HL-60 (cell line): ENCODE measurements around the gene FGF3.

ENCODE experiments used
- DNase-seq, 2 experiments: peaks; one replicate each; pipeline ENCODE4 v3.0.0-alpha.2; 2010 to 2020; ENCODE audit warnings: low read depth in 1 of 2, low spot score in 1 of 2
- H3K27ac ChIP-seq: fragments of 250-450 bp; sonication (Bioruptor Pico); replicated peaks from 2 replicates; pipeline ENCODE4 v1.5.1; 2020; ENCODE audit warnings: mild to moderate bottlenecking, moderate library complexity
- H3K27me3 ChIP-seq: fragments of 250-450 bp; sonication (Bioruptor Pico); 2 replicates; pipeline ENCODE4 v1.5.1; 2021; ENCODE audit warnings: mild to moderate bottlenecking, moderate library complexity; ENCODE audit not compliant: insufficient read depth, poor library complexity, severe bottlenecking
- H3K4me3 ChIP-seq: replicated peaks from 2 replicates; pipeline ENCODE4 v1.5.1; 2011; ENCODE audit warnings: mild to moderate bottlenecking, control low read depth, low read length; ENCODE audit not compliant: insufficient read depth
- GABPA ChIP-seq: IDR thresholded peaks from 2 replicates; pipeline ENCODE4 v1.6.1; 2012; ENCODE audit warnings: low read depth
- POLR2AphosphoS5 ChIP-seq: IDR thresholded peaks from 2 replicates; pipeline ENCODE4 v1.6.1; 2012; ENCODE audit warnings: low read depth
- SPI1 ChIP-seq: IDR thresholded peaks from 2 replicates; pipeline ENCODE4 v1.6.1; 2012; ENCODE audit warnings: low read depth, mild to moderate bottlenecking, borderline replicate concordance
- TF ChIP-seq, protein P1 (sequence below): IDR thresholded peaks from one replicate; pipeline ENCODE4 v1.5.1; 2011; ENCODE audit warnings: low read length, control low read depth, inconsistent platforms; ENCODE audit not compliant: insufficient read depth
- TF ChIP-seq, protein P2 (sequence below): IDR thresholded peaks from 2 replicates; pipeline ENCODE4 v1.6.1; 2012; ENCODE audit warnings: low read depth; ENCODE audit not compliant: insufficient replicate concordance

Gene FGF3

DNA sequence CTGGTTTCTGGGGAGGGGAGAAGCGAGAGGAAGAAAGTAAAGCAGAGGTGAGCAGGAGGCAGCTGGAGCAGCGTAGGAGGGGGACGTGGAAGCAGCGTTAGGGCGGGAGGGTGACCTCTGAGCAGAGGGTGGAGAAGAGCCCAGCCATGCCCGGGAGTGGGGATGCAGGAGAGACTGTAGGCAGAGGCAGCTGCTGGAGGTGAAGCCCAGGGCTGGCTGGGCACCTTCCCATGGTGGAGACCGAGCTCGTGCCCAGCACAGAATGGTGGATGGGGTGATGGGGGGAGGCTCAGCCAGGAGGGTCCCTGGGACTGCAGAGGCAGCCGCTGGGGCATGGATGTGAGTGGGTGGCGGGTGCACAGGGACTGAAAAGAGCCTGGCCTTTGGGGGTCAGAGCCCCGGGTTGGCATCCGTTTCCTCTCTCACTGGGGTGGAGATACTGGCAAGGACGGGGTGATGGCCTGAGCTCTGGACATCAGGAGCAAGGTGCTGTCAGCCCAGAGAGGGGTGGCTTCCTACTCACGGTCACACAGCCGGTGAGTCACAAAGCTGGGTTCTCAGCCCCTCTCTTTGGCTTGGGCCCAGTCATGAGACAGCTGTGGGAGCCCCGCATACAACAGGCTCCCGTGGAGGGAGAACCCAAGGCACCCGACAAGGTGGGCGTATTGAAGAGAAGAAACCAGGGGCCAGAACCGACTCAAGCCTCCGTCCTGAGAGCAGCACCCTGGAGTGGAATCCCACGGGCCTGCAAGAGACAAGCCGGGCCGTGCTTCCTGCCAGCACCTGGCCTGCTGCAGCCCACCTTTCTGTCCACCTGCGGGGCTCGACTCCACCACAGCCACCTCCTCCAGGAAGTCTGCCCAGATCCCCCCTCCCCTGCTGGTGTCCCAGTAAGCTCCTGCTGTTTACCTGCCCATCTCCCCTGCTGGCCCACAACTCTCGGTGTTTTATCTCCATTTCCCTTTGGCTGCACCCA, 45.8 kb upstream of the FGF3 start:
- H3K27ac ChIP-seq, result no peak overlapping the region
- TF ChIP-seq, protein P1, sequence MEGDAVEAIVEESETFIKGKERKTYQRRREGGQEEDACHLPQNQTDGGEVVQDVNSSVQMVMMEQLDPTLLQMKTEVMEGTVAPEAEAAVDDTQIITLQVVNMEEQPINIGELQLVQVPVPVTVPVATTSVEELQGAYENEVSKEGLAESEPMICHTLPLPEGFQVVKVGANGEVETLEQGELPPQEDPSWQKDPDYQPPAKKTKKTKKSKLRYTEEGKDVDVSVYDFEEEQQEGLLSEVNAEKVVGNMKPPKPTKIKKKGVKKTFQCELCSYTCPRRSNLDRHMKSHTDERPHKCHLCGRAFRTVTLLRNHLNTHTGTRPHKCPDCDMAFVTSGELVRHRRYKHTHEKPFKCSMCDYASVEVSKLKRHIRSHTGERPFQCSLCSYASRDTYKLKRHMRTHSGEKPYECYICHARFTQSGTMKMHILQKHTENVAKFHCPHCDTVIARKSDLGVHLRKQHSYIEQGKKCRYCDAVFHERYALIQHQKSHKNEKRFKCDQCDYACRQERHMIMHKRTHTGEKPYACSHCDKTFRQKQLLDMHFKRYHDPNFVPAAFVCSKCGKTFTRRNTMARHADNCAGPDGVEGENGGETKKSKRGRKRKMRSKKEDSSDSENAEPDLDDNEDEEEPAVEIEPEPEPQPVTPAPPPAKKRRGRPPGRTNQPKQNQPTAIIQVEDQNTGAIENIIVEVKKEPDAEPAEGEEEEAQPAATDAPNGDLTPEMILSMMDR, result no peak
- TF ChIP-seq GABPA, result no peak
- no peak for TF ChIP-seq POLR2AphosphoS5
- TF ChIP-seq, protein P2, sequence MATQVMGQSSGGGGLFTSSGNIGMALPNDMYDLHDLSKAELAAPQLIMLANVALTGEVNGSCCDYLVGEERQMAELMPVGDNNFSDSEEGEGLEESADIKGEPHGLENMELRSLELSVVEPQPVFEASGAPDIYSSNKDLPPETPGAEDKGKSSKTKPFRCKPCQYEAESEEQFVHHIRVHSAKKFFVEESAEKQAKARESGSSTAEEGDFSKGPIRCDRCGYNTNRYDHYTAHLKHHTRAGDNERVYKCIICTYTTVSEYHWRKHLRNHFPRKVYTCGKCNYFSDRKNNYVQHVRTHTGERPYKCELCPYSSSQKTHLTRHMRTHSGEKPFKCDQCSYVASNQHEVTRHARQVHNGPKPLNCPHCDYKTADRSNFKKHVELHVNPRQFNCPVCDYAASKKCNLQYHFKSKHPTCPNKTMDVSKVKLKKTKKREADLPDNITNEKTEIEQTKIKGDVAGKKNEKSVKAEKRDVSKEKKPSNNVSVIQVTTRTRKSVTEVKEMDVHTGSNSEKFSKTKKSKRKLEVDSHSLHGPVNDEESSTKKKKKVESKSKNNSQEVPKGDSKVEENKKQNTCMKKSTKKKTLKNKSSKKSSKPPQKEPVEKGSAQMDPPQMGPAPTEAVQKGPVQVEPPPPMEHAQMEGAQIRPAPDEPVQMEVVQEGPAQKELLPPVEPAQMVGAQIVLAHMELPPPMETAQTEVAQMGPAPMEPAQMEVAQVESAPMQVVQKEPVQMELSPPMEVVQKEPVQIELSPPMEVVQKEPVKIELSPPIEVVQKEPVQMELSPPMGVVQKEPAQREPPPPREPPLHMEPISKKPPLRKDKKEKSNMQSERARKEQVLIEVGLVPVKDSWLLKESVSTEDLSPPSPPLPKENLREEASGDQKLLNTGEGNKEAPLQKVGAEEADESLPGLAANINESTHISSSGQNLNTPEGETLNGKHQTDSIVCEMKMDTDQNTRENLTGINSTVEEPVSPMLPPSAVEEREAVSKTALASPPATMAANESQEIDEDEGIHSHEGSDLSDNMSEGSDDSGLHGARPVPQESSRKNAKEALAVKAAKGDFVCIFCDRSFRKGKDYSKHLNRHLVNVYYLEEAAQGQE, result no peak
- DNase-seq, result no peak
- no peak overlapping the region for H3K4me3 ChIP-seq
- H3K27me3 ChIP-seq, result peaks cover 2% of the 10 kb centered on the region

DNA sequence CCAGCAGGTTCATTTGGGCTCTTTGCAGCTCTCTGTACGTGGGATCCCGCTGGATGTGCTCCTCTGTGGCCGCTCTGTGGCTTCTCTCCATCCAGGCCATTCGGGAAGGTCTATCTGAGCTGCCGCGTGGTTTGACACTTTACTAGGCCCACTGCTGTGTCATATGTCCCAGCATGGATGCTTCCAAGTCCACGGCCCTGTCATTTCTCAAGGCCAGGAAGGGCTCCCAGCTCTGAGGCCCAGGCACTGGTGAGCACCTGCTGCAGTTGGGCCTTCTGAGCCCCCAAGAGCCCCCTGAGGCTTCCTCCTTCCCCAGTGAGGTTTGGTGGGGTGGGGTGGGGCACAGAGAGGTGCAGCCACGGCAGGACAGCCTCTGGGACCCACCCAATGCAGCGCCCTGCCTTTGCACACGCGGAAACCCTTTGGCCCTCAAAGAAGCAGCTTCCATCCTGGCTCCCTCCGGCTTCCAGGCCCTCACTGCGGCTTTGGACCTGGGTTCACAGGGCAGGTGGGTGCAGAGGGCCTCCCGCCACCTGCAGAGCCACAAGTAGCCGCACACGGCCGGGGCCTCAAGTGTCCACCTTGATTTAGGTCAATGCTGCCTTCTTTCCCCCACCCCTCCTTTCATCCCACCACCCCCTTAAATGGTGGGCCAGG, 44.5 kb upstream of the FGF3 start:
- H3K27ac ChIP-seq, result no peak overlapping the region
- peaks cover 2% of the 10 kb centered on the region for H3K27me3 ChIP-seq
- no peak for DNase-seq
- no peak overlapping the region for H3K4me3 ChIP-seq
- TF ChIP-seq GABPA (no peak), SPI1 (no peak)
- TF ChIP-seq, protein P1, result no peak
- TF ChIP-seq, protein P2, result no peak

DNA sequence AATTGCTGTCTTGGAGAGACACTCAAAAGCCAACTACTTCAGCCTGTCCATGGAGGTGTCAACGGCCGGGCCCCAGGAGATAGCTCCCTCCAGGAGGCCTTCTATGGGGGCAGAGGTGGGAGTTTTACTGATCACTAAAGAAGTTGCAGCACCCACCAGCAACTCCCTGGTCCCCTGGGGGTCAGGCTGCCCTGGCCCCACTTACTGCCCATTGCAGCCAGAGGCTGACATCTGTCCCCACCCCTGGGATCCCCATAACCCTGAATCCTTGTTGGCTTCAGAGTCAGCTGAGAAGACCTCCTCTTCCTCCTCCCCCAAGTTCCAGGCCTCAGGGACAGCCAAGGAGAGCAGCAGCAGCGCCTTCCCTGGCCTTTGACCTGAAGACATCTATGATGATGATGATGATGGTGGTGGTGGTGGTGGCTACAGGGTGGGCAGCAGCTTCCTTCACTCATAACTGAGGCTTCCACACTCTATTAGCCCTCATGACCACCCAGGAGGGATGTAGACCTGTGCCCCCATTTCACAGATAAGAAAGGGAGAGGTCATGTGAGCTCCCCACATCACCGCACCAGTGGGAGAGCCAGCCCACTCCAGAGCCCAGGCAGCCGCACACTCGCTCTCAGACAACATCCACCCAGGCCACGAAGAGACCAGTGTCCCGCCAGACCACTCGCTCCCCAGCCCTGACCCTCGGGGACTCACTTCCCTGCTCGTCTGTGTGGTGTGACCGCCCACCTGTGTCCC, 43.8 kb upstream of the FGF3 start:
- no peak overlapping the region for H3K4me3 ChIP-seq
- no peak for DNase-seq
- H3K27me3 ChIP-seq, result peaks cover 2% of the 10 kb centered on the region
- no peak overlapping the region for H3K27ac ChIP-seq
- no peak for TF ChIP-seq GABPA
- TF ChIP-seq POLR2AphosphoS5, result no peak
- TF ChIP-seq, protein P2, result no peak
- TF ChIP-seq, protein P1, result no peak
